Chondrocyte (in vitro differentiated cells): ENCODE results near the gene TEX19. TPM values are rescaled to one million over a fixed set of nuclear protein-coding genes. Genes with fewer than 3 reads are reported as not detected.

Source experiments
- DNase-seq: peaks from one replicate; pipeline ENCODE4 v3.0.0; 2021; ENCODE audit warnings: mixed read lengths, low spot score
- H3K27ac Mint-ChIP-seq: one replicate; pipeline ENCODE4 v1.8.0; 2021; ENCODE audit warnings: mild to moderate bottlenecking, moderate library complexity, mixed read lengths; ENCODE audit not compliant: unreplicated experiment
- H3K27me3 Mint-ChIP-seq: 2 replicates; pipeline ENCODE4 v1.8.0; 2021; ENCODE audit warnings: low read depth, mixed read lengths
- H3K36me3 Mint-ChIP-seq: 2 replicates; pipeline ENCODE4 v1.8.0; 2021; ENCODE audit warnings: low read depth, mixed read lengths
- H3K4me1 Mint-ChIP-seq: 2 replicates; pipeline ENCODE4 v1.8.0; 2021; ENCODE audit warnings: low read depth, mild to moderate bottlenecking, mixed read lengths
- H3K4me3 Mint-ChIP-seq: one replicate; pipeline ENCODE4 v1.8.0; 2021; ENCODE audit warnings: mild to moderate bottlenecking, moderate library complexity, mixed read lengths; ENCODE audit not compliant: unreplicated experiment
- H3K9me3 Mint-ChIP-seq: 2 replicates; pipeline ENCODE4 v1.8.0; 2021; ENCODE audit warnings: low read depth, mixed read lengths
- total RNA-seq: library from RNA; stranded (reverse); gene quantifications from 3 replicates; pipeline ENCODE4 v1.2.1, GENCODE V29; 2021
- TF ChIP-seq, protein P1 (sequence below): fragments of 200-600 bp; sonication (generic); IDR thresholded peaks from 2 replicates; pipeline ENCODE4 v1.5.0; 2021; ENCODE audit warnings: antibody characterized with exemption, mild to moderate bottlenecking, moderate library complexity

The TEX19 gene
- total RNA-seq, 1 donor from 2014 or later = not detected

- Mint-ChIP-seq H3K27ac (no peak overlapping the region), H3K9me3 (no peaks in the 10 kb centered on the region), H3K27me3 (peaks cover 7% of the 10 kb centered on the region), H3K4me1 (peaks cover 42% of the 10 kb centered on the region), H3K4me3 (peak overlapping the region; percentile 9), H3K36me3 (no peaks in the 10 kb centered on the region)
- no peak for DNase-seq
- TF ChIP-seq, protein P1, sequence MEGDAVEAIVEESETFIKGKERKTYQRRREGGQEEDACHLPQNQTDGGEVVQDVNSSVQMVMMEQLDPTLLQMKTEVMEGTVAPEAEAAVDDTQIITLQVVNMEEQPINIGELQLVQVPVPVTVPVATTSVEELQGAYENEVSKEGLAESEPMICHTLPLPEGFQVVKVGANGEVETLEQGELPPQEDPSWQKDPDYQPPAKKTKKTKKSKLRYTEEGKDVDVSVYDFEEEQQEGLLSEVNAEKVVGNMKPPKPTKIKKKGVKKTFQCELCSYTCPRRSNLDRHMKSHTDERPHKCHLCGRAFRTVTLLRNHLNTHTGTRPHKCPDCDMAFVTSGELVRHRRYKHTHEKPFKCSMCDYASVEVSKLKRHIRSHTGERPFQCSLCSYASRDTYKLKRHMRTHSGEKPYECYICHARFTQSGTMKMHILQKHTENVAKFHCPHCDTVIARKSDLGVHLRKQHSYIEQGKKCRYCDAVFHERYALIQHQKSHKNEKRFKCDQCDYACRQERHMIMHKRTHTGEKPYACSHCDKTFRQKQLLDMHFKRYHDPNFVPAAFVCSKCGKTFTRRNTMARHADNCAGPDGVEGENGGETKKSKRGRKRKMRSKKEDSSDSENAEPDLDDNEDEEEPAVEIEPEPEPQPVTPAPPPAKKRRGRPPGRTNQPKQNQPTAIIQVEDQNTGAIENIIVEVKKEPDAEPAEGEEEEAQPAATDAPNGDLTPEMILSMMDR = no peak
Measured at GRCh38 chr17:82331345-82331939, 27.6 kb upstream of the TEX19 start.

- no peak for DNase-seq
- Mint-ChIP-seq H3K27me3 (peaks cover 8% of the 10 kb centered on the region), H3K27ac (peak overlapping the region; percentile 54), H3K4me1 (peaks cover 44% of the 10 kb centered on the region), H3K4me3 (peak overlapping the region; percentile 51), H3K9me3 (no peaks in the 10 kb centered on the region), H3K36me3 (no peaks in the 10 kb centered on the region)
- TF ChIP-seq, protein P1 = peak; percentile 17
Measured at GRCh38 chr17:82332669-82333278, 26.3 kb upstream of the TEX19 start.

DNA sequence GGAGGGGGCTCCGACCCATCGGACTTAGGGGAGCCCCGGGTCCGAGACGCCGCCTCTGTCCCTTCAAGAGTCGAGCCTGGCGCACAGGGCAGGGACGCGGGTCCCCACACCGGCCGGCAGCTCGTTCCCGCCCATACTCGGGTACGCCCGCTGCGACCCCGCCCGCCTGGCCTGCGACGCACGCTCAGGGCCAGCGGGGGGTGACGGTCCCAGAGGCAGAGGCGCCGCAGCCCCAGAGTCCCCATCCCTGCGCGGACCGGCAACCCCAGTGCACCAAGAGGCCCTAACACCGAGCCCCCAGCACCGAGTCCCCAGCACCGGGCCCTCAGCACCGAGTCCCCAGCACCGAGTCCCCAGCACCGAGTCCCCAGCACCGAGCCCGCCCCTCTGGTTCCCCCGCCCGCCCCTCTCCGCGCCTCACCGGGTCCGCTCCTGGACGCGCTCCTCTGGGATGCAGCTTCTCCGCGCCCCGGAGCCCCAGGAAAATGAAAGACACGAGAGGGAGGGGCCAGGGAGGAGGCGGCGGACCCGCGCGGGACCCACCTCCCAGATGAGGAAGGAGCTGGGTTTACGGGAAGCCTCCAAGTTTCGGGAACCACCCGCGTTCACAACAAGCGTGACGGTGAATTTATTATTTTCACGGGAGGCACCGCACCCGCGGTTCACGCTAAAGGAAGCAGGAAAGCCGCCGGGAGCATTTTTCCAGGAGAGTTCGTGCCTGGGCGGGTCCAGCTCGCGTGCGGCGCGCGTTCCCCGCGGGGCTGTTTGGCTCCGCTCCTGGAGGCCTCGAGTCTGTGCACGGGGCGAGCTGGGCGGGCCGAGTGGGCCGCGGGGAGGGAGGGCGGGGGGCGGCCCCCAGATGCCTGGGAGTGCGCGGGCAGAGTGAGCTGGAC is 25.5 kb upstream of the TEX19 start, which contains the start of gene SECTM1:
Gene SECTM1, minus strand, starts transcription at position 488 of the 893 bp plus-strand sequence. CDS start 6,526 bp downstream, outside the sequence.
- Mint-ChIP-seq H3K4me3 (peak within 1 kb of the TSS; percentile 59), H3K9me3 (no peaks in the 10 kb centered on the region), H3K4me1 (peaks cover 46% of the 10 kb centered on the region), H3K27ac (peak within 1 kb of the TSS; percentile 65), H3K36me3 (no peaks in the 10 kb centered on the region), H3K27me3 (peaks cover 8% of the 10 kb centered on the region)
- TF ChIP-seq, protein P1 = no peak
- no peak for DNase-seq

DNA sequence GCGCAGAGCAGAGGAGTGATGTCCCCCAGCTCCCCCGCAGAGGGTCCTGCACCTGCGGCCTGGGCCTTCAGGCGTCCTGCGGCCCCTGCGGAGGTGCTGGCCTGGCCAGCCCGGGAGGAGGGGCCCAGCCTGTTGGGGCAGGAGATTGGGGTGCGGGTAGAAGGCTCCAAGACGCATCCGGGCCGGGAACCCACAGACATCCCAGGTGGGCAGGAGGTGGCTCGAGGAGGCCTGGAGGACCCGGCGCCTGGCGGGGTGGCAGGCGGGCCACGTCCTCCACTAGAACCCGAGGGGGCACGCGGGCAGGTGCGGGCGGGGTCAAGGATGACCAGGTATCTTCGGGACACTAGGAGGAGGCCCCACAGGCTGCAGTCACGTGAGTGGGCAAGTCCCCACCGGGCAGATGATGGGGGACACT is 24.8 kb upstream of the TEX19 start:
- H3K4me3 Mint-ChIP-seq = no peak overlapping the region
- no peak overlapping the region for H3K27ac Mint-ChIP-seq
- no peaks in the 10 kb centered on the region for H3K36me3 Mint-ChIP-seq
- TF ChIP-seq, protein P1 = no peak
- no peaks in the 10 kb centered on the region for H3K9me3 Mint-ChIP-seq
- peaks cover 8% of the 10 kb centered on the region for H3K27me3 Mint-ChIP-seq
- peaks cover 53% of the 10 kb centered on the region for H3K4me1 Mint-ChIP-seq
- DNase-seq = peak; percentile 84
